H1 (cell line): Measurements from ENCODE around the gene ADCY3.

ENCODE experiments used
- ATF2 ChIP-seq: IDR thresholded peaks from 2 replicates; pipeline ENCODE4 v1.6.1; 2012; ENCODE audit warnings: low read length, inconsistent platforms
- CREB1 ChIP-seq: IDR thresholded peaks from 2 replicates; pipeline ENCODE4 v1.6.1; 2012; ENCODE audit warnings: inconsistent platforms
- CTCF ChIP-seq, 3 experiments: IDR thresholded peaks; 1 replicate in 2 of 3; 2 replicates in 1 of 3; pipeline versions ENCODE4 v1.5.1 to v1.6.1; 2011; ENCODE audit warnings: low read length in 3 of 3, mild to moderate bottlenecking in 3 of 3, inconsistent platforms in 2 of 3, low read depth in 1 of 3, moderate library complexity in 1 of 3; ENCODE audit not compliant: insufficient read depth in 1 of 3; ENCODE audit errors: control extremely low read depth in 1 of 3
- EZH2 ChIP-seq: fragments of 200-600 bp; sonication (generic); IDR thresholded peaks from 2 replicates; pipeline ENCODE4 v1.7.1; 2012; ENCODE audit warnings: low read depth, mild to moderate bottlenecking, moderate library complexity, low read length, inconsistent platforms; ENCODE audit not compliant: severe bottlenecking
- GABPA ChIP-seq: IDR thresholded peaks from 2 replicates; pipeline ENCODE4 v1.6.1; 2011; ENCODE audit warnings: mild to moderate bottlenecking, low read length, moderate library complexity, borderline replicate concordance; ENCODE audit not compliant: insufficient read depth
- GTF2F1 ChIP-seq: IDR thresholded peaks from 2 replicates; pipeline ENCODE4 v1.6.1; 2012; ENCODE audit warnings: low read depth, low read length, improper control_type of control experiment, borderline replicate concordance
- POLR2A ChIP-seq, 2 experiments: IDR thresholded peaks; 1 replicate in 1 of 2; 2 replicates in 1 of 2; pipeline ENCODE4 v1.6.1; 2011; ENCODE audit warnings: low read depth in 2 of 2, low read length in 2 of 2, mild to moderate bottlenecking in 2 of 2; ENCODE audit errors: control extremely low read depth in 1 of 2
- POLR2AphosphoS5 ChIP-seq: IDR thresholded peaks from 2 replicates; pipeline ENCODE4 v1.6.1; 2011; ENCODE audit warnings: low read depth, low read length
- RXRA ChIP-seq: IDR thresholded peaks from 2 replicates; pipeline ENCODE4 v1.6.1; 2011; ENCODE audit warnings: low read depth, mild to moderate bottlenecking, low read length, moderate library complexity; ENCODE audit not compliant: insufficient read depth
- SIN3A ChIP-seq, 2 experiments: IDR thresholded peaks in 1 of 2; conservative IDR thresholded peaks in 1 of 2; 2 replicates each; pipeline ENCODE4 v1.6.1; 2011 to 2012; ENCODE audit warnings: low read length in 2 of 2, improper control_type of control experiment in 1 of 2, low read depth in 1 of 2, mild to moderate bottlenecking in 1 of 2

- TF ChIP-seq CTCF (IDR thresholded peaks at IDR 0.05; ENCODE audit: control extremely low read depth in 1 of 3, insufficient read depth in 1 of 3, low read depth in 1 of 3, low read length in 3 of 3) (no peak), POLR2A (IDR thresholded peaks at IDR 0.05; ENCODE audit: control extremely low read depth in 1 of 2, low read depth in 2 of 2, low read length in 2 of 2) (peak; percentile 40; a peak in 2 of 3 replicates), EZH2 (no peak), ATF2 (no peak; the same call in 1 of the 2 replicates), GTF2F1 (peak; percentile 60; the same call in 1 of the 2 replicates), SIN3A (conservative IDR thresholded peaks at IDR 0.05 in 1 of 2, IDR thresholded peaks at IDR 0.05 in 1 of 2; ENCODE audit: low read depth in 1 of 2, low read length in 2 of 2) (peak; percentile 44 to 86; a peak in 2 of 4 replicates), CREB1 (no peak), POLR2AphosphoS5 (no peak), RXRA (no peak), GABPA (no peak)
Measured at GRCh38 chr2:24822049-24822706, 97.9 kb downstream of the ADCY3 start.
